IMR-90 (cell line): ENCODE data around the gene GTPBP10.

Experiments
- BHLHE40 ChIP-seq: fragments of 150-350 bp; IDR thresholded peaks from 2 replicates; pipeline ENCODE4 v1.6.1; 2016; ENCODE audit warnings: mild to moderate bottlenecking, low read depth, low read length
- CTCF ChIP-seq: conservative IDR thresholded peaks from 2 replicates; pipeline ENCODE4 v1.5.1; 2012; ENCODE audit warnings: mild to moderate bottlenecking, low read depth, low read length, improper control_type of control experiment
- ELK1 ChIP-seq: fragments of 150-350 bp; IDR thresholded peaks from 2 replicates; pipeline ENCODE4 v1.6.1; 2016; ENCODE audit warnings: low read depth, mild to moderate bottlenecking, low read length, moderate library complexity, borderline replicate concordance
- MAZ ChIP-seq: IDR thresholded peaks from 2 replicates; pipeline ENCODE4 v1.6.1; 2012; ENCODE audit warnings: low read depth, mild to moderate bottlenecking, low read length, improper control_type of control experiment, moderate library complexity, borderline replicate concordance
- POLR2A ChIP-seq: IDR thresholded peaks from 2 replicates; pipeline ENCODE4 v1.6.1; 2012; ENCODE audit warnings: mild to moderate bottlenecking, low read depth, low read length
- RAD21 ChIP-seq: IDR thresholded peaks from 2 replicates; pipeline ENCODE4 v1.6.1; 2012; ENCODE audit warnings: low read length, improper control_type of control experiment
- RCOR1 ChIP-seq: IDR thresholded peaks from 2 replicates; pipeline ENCODE4 v1.6.1; 2012; ENCODE audit warnings: mild to moderate bottlenecking, low read length, improper control_type of control experiment; ENCODE audit not compliant: insufficient replicate concordance
- RFX5 ChIP-seq: IDR thresholded peaks from 2 replicates; pipeline ENCODE4 v1.8.0; 2012; ENCODE audit warnings: low read depth, mild to moderate bottlenecking, low read length, moderate library complexity
- SMC3 ChIP-seq: fragments of 150-350 bp; IDR thresholded peaks from 2 replicates; pipeline ENCODE4 v1.6.1; 2016; ENCODE audit warnings: low read depth, mild to moderate bottlenecking, antibody characterized with exemption, low read length, moderate library complexity
- USF2 ChIP-seq: fragments of 150-350 bp; IDR thresholded peaks from 2 replicates; pipeline ENCODE4 v1.6.1; 2017; ENCODE audit warnings: mild to moderate bottlenecking, antibody characterized with exemption, low read length, low read depth

- TF ChIP-seq CTCF (no peak), SMC3 (no peak), RCOR1 (no peak), MAZ (no peak), RAD21 (no peak), RFX5 (no peak), POLR2A (no peak), ELK1 (no peak), USF2 (no peak), BHLHE40 (no peak)
Measured at GRCh38 chr7:90407484-90407821, 60.9 kb downstream of the GTPBP10 start.
